ENCODE data around the gene CGNL1.

CGNL1 gene

GRCh38 chr15:57375827-57376695 lies at the start of gene CGNL1:
TSS of gene CGNL1 (plus strand) at chr15:57376505. CDS start at chr15:57438000, 61,495 bp downstream.
- peak; percentile 63 for DNase-seq (ENCODE audit: low spot score)

- DNase-seq (ENCODE audit: low spot score): peak; percentile 65
These were observed 48.3 kb upstream of the CGNL1 start for GRCh38 chr15:57327985-57328471.

- no peak for DNase-seq (ENCODE audit: low spot score)
These were observed 47.8 kb upstream of the CGNL1 start for GRCh38 chr15:57328479-57328878.

GRCh38 chr15:57328897-57329296 lies 47.4 kb upstream of the CGNL1 start:
- no peak for DNase-seq (ENCODE audit: low spot score)

- DNase-seq (ENCODE audit: low spot score): no peak
These were observed 46.5 kb upstream of the CGNL1 start for GRCh38 chr15:57329582-57330367.

- DNase-seq (ENCODE audit: low spot score): no peak
These were observed 45.5 kb upstream of the CGNL1 start for GRCh38 chr15:57330619-57331340.

- DNase-seq (ENCODE audit: low spot score): no peak
These were observed 44.0 kb upstream of the CGNL1 start for GRCh38 chr15:57332326-57332725.

- DNase-seq (ENCODE audit: low spot score): no peak
These were observed 42.8 kb upstream of the CGNL1 start for GRCh38 chr15:57333487-57333886.

- DNase-seq (ENCODE audit: low spot score): no peak
These were observed 42.0 kb upstream of the CGNL1 start for GRCh38 chr15:57334257-57334656.

- no peak for DNase-seq (ENCODE audit: low spot score)
These were observed 41.0 kb upstream of the CGNL1 start for GRCh38 chr15:57335293-57335715.

- DNase-seq (ENCODE audit: low spot score): no peak
These were observed 40.6 kb upstream of the CGNL1 start for GRCh38 chr15:57335719-57336118.

- DNase-seq (ENCODE audit: low spot score): peak; percentile 49
These were observed 38.4 kb upstream of the CGNL1 start for GRCh38 chr15:57337868-57338411.

- DNase-seq (ENCODE audit: low spot score): no peak
These were observed 37.0 kb upstream of the CGNL1 start for GRCh38 chr15:57339321-57339720.

- peak; percentile 54 for DNase-seq (ENCODE audit: low spot score)
These were observed 35.5 kb upstream of the CGNL1 start for GRCh38 chr15:57340682-57341259.

GRCh38 chr15:57343048-57343447 lies 33.3 kb upstream of the CGNL1 start:
- DNase-seq (ENCODE audit: low spot score): no peak

GRCh38 chr15:57343498-57343897 lies 32.8 kb upstream of the CGNL1 start:
- DNase-seq (ENCODE audit: low spot score): no peak

- no peak for DNase-seq (ENCODE audit: low spot score)
These were observed 32.0 kb upstream of the CGNL1 start for GRCh38 chr15:57344282-57344681.

GRCh38 chr15:57345584-57345983 lies 30.7 kb upstream of the CGNL1 start:
- peak; percentile 11 for DNase-seq (ENCODE audit: low spot score)

GRCh38 chr15:57348081-57348480 lies 28.2 kb upstream of the CGNL1 start:
- no peak for DNase-seq (ENCODE audit: low spot score)

- no peak for DNase-seq (ENCODE audit: low spot score)
These were observed 23.6 kb upstream of the CGNL1 start for GRCh38 chr15:57352535-57353316.

- no peak for DNase-seq (ENCODE audit: low spot score)
These were observed 22.9 kb upstream of the CGNL1 start for GRCh38 chr15:57353317-57353804.
